HG02623 (cell line): Measurements from ENCODE around the gene C5orf47.

ENCODE experiments used
- ATAC-seq: cut with Tn5 transposase; IDR thresholded peaks from one replicate; pipeline ENCODE4 v1.9.1; 2021; ENCODE audit warnings: moderate library complexity; ENCODE audit not compliant: unreplicated experiment

The C5orf47 gene

GRCh38 chr5:173988554-173989431, at the start of gene C5orf47:
Gene C5orf47 (plus strand): TSS chr5:173989170. CDS start chr5:173989264, 94 bp downstream.
- ATAC-seq, result no peak

- no peak for ATAC-seq
Measured at GRCh38 chr5:173940269-173940668, 48.7 kb upstream of the C5orf47 start.

GRCh38 chr5:173941102-173941501, 47.9 kb upstream of the C5orf47 start:
- no peak for ATAC-seq

GRCh38 chr5:173941758-173942401, 47.1 kb upstream of the C5orf47 start:
- ATAC-seq, result no peak

GRCh38 chr5:173944511-173944910, 44.5 kb upstream of the C5orf47 start:
- no peak for ATAC-seq

GRCh38 chr5:173945160-173945559, 43.8 kb upstream of the C5orf47 start:
- no peak for ATAC-seq

GRCh38 chr5:173946323-173946722, 42.6 kb upstream of the C5orf47 start:
- no peak for ATAC-seq

- no peak for ATAC-seq
Measured at GRCh38 chr5:173950829-173951228, 38.1 kb upstream of the C5orf47 start.

- ATAC-seq, result no peak
Measured at GRCh38 chr5:173953528-173954090, 35.4 kb upstream of the C5orf47 start.

GRCh38 chr5:173954671-173955521, 34.1 kb upstream of the C5orf47 start:
- ATAC-seq, result no peak

GRCh38 chr5:173960986-173961385, 28.0 kb upstream of the C5orf47 start:
- ATAC-seq, result no peak

GRCh38 chr5:173961418-173961817, 27.6 kb upstream of the C5orf47 start:
- ATAC-seq, result no peak

GRCh38 chr5:173962436-173962972, 26.5 kb upstream of the C5orf47 start:
- ATAC-seq, result no peak

- no peak for ATAC-seq
Measured at GRCh38 chr5:173963182-173963838, 25.7 kb upstream of the C5orf47 start.

- ATAC-seq, result no peak
Measured at GRCh38 chr5:173963867-173964441, 25.0 kb upstream of the C5orf47 start.

- no peak for ATAC-seq
Measured at GRCh38 chr5:173964506-173964905, 24.5 kb upstream of the C5orf47 start.

GRCh38 chr5:173967241-173967640, 21.7 kb upstream of the C5orf47 start:
- ATAC-seq, result no peak

- no peak for ATAC-seq
Measured at GRCh38 chr5:173968154-173968797, 20.7 kb upstream of the C5orf47 start.
